IMR-90 (cell line): ENCODE results near the gene KDM4E. TPM values are rescaled to one million over a fixed set of nuclear protein-coding genes. Genes with fewer than 3 reads are reported as not detected.

Experiments
- ATAC-seq: fragments of 200-7000 bp; cut with Tn5 transposase; 2 replicates; pipeline ENCODE4 v1.9.1; 2020; ENCODE audit warnings: low read depth, mild to moderate bottlenecking, moderate library complexity
- BruUV-seq: library from RNA; stranded (reverse); fragments of 400-500 nt; replicated peaks from 2 replicates; lab custom pipeline; 2021; lab: Mats Ljungman, UMichigan
- CTCF ChIA-PET: fragments of 300-600 bp; formaldehyde crosslinking; extraction: SDS; loops from one replicate; lab custom pipeline; 2021; ENCODE audit warnings: antibody characterized with exemption; lab: Yijun Ruan, JAX
- POLR2A ChIA-PET: fragments of 300-600 bp; sonication (Branson Sonifier 250); formaldehyde crosslinking; loops from one replicate; lab custom pipeline; 2022; ENCODE audit warnings: antibody characterized with exemption; ENCODE audit not compliant: unreplicated experiment; lab: Charles Lee
- DNase-seq: peaks from one replicate; pipeline ENCODE4 v3.0.0; 2013
- H2AFZ ChIP-seq: replicated peaks from 2 replicates; pipeline ENCODE3; 2013; ENCODE audit warnings: low read length, mild to moderate bottlenecking; ENCODE audit not compliant: poor library complexity
- H2AK5ac ChIP-seq: 2 replicates; pipeline ENCODE4 v1.6.1; 2013; ENCODE audit warnings: low read depth, low read length, inconsistent platforms
- H2AK9ac ChIP-seq: replicated peaks from 2 replicates; pipeline ENCODE3; 2013; ENCODE audit warnings: mild to moderate bottlenecking, low read depth, low read length, moderate library complexity; ENCODE audit not compliant: poor library complexity
- H2BK120ac ChIP-seq: 2 replicates; pipeline ENCODE4 v1.6.1; 2013; ENCODE audit warnings: low read depth, low read length, inconsistent platforms
- H2BK15ac ChIP-seq: 3 replicates; pipeline ENCODE4 v1.6.1; 2013; ENCODE audit warnings: low read depth, low read length, inconsistent platforms
- H2BK20ac ChIP-seq: 2 replicates; pipeline ENCODE4 v1.6.1; 2013; ENCODE audit warnings: low read depth, mild to moderate bottlenecking, inconsistent platforms, low read length, moderate library complexity
- H2BK5ac ChIP-seq: 2 replicates; pipeline ENCODE4 v1.6.1; 2013; ENCODE audit warnings: mild to moderate bottlenecking, low read depth, low read length, inconsistent platforms; ENCODE audit not compliant: poor library complexity, severe bottlenecking
- H3K14ac ChIP-seq: replicated peaks from 2 replicates; pipeline ENCODE4 v1.6.1; 2013; ENCODE audit warnings: low read depth, low read length, inconsistent platforms
- H3K18ac ChIP-seq: 2 replicates; pipeline ENCODE4 v1.6.1; 2013; ENCODE audit warnings: low read depth, low read length, control low read depth
- H3K23ac ChIP-seq: 2 replicates; pipeline ENCODE4 v1.6.1; 2013; ENCODE audit warnings: low read depth, low read length, inconsistent platforms
- H3K27ac ChIP-seq: 2 replicates; pipeline ENCODE4 v1.5.1; 2013; ENCODE audit warnings: mild to moderate bottlenecking, control low read depth, low read length; ENCODE audit not compliant: insufficient read depth
- H3K27me3 ChIP-seq: 2 replicates; pipeline ENCODE4 v1.6.1; 2013; ENCODE audit warnings: low read length; ENCODE audit not compliant: control insufficient read depth, insufficient read depth
- H3K36me3 ChIP-seq: 2 replicates; pipeline ENCODE4 v1.6.1; 2013; ENCODE audit warnings: low read length, mixed read lengths; ENCODE audit not compliant: control insufficient read depth, insufficient read depth
- H3K4ac ChIP-seq: 2 replicates; pipeline ENCODE4 v1.6.1; 2013; ENCODE audit warnings: low read depth, low read length, inconsistent platforms
- H3K4me1 ChIP-seq: 2 replicates; pipeline ENCODE4 v1.6.1; 2013; ENCODE audit warnings: low read length, mixed read lengths; ENCODE audit not compliant: control insufficient read depth, insufficient read depth
- H3K4me2 ChIP-seq: 2 replicates; pipeline ENCODE4 v1.6.1; 2013; ENCODE audit warnings: low read depth, mild to moderate bottlenecking, control low read depth, low read length, moderate library complexity
- H3K4me3 ChIP-seq: 2 replicates; pipeline ENCODE4 v1.5.1; 2013; ENCODE audit warnings: low read depth, mild to moderate bottlenecking, control low read depth, low read length, moderate library complexity; ENCODE audit not compliant: insufficient read depth
- H3K56ac ChIP-seq: 2 replicates; pipeline ENCODE4 v1.6.1; 2013; ENCODE audit warnings: low read length, inconsistent platforms; ENCODE audit not compliant: insufficient read depth; ENCODE audit errors: extremely low read depth
- H3K79me1 ChIP-seq, 2 experiments: 2 replicates each; pipeline ENCODE4 v1.6.1; 2013; ENCODE audit warnings: low read length in 2 of 2, inconsistent platforms in 1 of 2, low read depth in 1 of 2
- H3K9ac ChIP-seq: 2 replicates; pipeline ENCODE4 v1.6.1; 2013; ENCODE audit warnings: low read depth, low read length, control low read depth
- H3K9me1 ChIP-seq: 2 replicates; pipeline ENCODE4 v1.6.1; 2013; ENCODE audit warnings: low read length, inconsistent platforms; ENCODE audit not compliant: insufficient read depth
- H3K9me3 ChIP-seq: 2 replicates; pipeline ENCODE4 v1.6.1; 2013; ENCODE audit warnings: low read length; ENCODE audit not compliant: control insufficient read depth, insufficient read depth
- H4K20me1 ChIP-seq: 2 replicates; pipeline ENCODE4 v1.6.1; 2013; ENCODE audit warnings: low read length, inconsistent platforms; ENCODE audit not compliant: insufficient read depth
- H4K5ac ChIP-seq: 2 replicates; pipeline ENCODE4 v1.6.1; 2013; ENCODE audit warnings: mild to moderate bottlenecking, low read depth, low read length, control low read depth
- H4K8ac ChIP-seq, 2 experiments: 2 replicates each; pipeline ENCODE4 v1.6.1; 2013; ENCODE audit warnings: low read depth in 2 of 2, low read length in 2 of 2, control low read depth in 1 of 2, inconsistent platforms in 1 of 2
- H4K91ac ChIP-seq: 2 replicates; pipeline ENCODE4 v1.6.1; 2013; ENCODE audit warnings: low read depth, low read length, inconsistent platforms; ENCODE audit not compliant: insufficient read depth
- BHLHE40 ChIP-seq: fragments of 150-350 bp; IDR thresholded peaks from 2 replicates; pipeline ENCODE4 v1.6.1; 2016; ENCODE audit warnings: mild to moderate bottlenecking, low read depth, low read length
- FOS ChIP-seq: fragments of 150-350 bp; IDR thresholded peaks from 2 replicates; pipeline ENCODE4 v1.6.1; 2016; ENCODE audit warnings: low read depth, low read length
- MXI1 ChIP-seq: IDR thresholded peaks from 2 replicates; pipeline ENCODE4 v1.6.1; 2012; ENCODE audit warnings: low read depth, mild to moderate bottlenecking, low read length, moderate library complexity, borderline replicate concordance
- dilution Hi-C: fragments of 300-500 bp; cut with HindIII; formaldehyde crosslinking; loops from one replicate; pipeline ENCODE4 v1.14.3; 2018; ENCODE audit warnings: low sequenced_read_pairs; ENCODE audit not compliant: unreplicated experiment
- in situ Hi-C: fragments of 300-500 bp; cut with MboI; formaldehyde crosslinking; loops from 3 replicates; pipeline ENCODE4 v1.14.3; 2019; ENCODE audit warnings: low sequenced_read_pairs, inconsistent platforms, mixed read lengths
- intact Hi-C: fragments of 100-400 bp; cut with micrococcal nuclease; formaldehyde crosslinking; loops from 2 replicates; pipeline ENCODE4 v1.10.0; 2022
- polyA plus RNA-seq, 3 experiments: library from polyadenylated mRNA; depleted of rRNA; stranded (reverse); fragments of >200 nt; gene quantifications; 2 replicates each; pipeline ENCODE4 v1.2.3, GENCODE V29; 2012; ENCODE audit warnings: low replicate concordance in 1 of 3
- total RNA-seq: library from RNA; depleted of rRNA; stranded (reverse); fragments of >200 nt; gene quantifications from 2 replicates; pipeline ENCODE4 v1.2.3, GENCODE V29; 2012
- TF ChIP-seq, protein P1 (sequence below): fragments of 150-350 bp; IDR thresholded peaks from 2 replicates; pipeline ENCODE4 v1.6.1; 2017; ENCODE audit warnings: mild to moderate bottlenecking, antibody characterized with exemption, low read length, low read depth
- TF ChIP-seq, protein P2 (sequence below): conservative IDR thresholded peaks from 2 replicates; pipeline ENCODE4 v1.5.1; 2012; ENCODE audit warnings: mild to moderate bottlenecking, low read depth, low read length, improper control_type of control experiment

KDM4E gene
- total and polyA plus RNA-seq, 2 of the 4 experiments (the other 2 are of a cell fraction) = not detected

DNA sequence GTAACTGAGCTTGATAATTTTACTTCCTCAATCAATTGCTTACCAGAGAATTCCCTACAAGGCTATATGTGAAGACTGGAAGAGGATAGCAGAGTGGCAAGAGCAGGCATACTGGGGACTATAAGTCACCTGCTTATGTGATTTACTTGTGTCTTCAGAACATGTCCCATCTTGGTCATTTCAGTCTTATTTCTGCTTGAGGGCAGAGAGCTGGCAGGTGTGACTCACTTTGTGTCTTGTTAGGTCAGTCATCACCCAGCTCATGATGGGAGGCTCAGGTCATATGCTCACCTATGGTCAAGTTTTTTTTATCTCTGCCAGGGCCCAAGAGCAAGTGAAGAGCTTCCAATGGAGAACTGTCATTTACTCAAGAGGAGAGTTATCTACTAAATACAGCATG, 47.9 kb downstream of the KDM4E start:
- POLR2A ChIA-PET = no interaction called here
- no peaks in the 10 kb centered on the region; the same call in 1 of the 2 replicates for H3K4me1 ChIP-seq
- no peaks in the 10 kb centered on the region for H3K36me3 ChIP-seq
- TF ChIP-seq MXI1 = no peak
- TF ChIP-seq, protein P1, sequence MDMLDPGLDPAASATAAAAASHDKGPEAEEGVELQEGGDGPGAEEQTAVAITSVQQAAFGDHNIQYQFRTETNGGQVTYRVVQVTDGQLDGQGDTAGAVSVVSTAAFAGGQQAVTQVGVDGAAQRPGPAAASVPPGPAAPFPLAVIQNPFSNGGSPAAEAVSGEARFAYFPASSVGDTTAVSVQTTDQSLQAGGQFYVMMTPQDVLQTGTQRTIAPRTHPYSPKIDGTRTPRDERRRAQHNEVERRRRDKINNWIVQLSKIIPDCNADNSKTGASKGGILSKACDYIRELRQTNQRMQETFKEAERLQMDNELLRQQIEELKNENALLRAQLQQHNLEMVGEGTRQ = no peak
- TF ChIP-seq, protein P2, sequence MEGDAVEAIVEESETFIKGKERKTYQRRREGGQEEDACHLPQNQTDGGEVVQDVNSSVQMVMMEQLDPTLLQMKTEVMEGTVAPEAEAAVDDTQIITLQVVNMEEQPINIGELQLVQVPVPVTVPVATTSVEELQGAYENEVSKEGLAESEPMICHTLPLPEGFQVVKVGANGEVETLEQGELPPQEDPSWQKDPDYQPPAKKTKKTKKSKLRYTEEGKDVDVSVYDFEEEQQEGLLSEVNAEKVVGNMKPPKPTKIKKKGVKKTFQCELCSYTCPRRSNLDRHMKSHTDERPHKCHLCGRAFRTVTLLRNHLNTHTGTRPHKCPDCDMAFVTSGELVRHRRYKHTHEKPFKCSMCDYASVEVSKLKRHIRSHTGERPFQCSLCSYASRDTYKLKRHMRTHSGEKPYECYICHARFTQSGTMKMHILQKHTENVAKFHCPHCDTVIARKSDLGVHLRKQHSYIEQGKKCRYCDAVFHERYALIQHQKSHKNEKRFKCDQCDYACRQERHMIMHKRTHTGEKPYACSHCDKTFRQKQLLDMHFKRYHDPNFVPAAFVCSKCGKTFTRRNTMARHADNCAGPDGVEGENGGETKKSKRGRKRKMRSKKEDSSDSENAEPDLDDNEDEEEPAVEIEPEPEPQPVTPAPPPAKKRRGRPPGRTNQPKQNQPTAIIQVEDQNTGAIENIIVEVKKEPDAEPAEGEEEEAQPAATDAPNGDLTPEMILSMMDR = no peak
- TF ChIP-seq BHLHE40 = no peak
- no peak for TF ChIP-seq FOS
- in situ Hi-C loops (loop anchor here (25.0 kb wide), 1 partner anchor 1364 kb away; no protein-coding TSS in a partner anchor), dilution Hi-C loops (no loop called here), intact Hi-C loops (no loop called here)
- H2BK20ac ChIP-seq = no peak overlapping the region
- no peak overlapping the region for H2BK15ac ChIP-seq
- no peaks in the 10 kb centered on the region for H3K27me3 ChIP-seq
- no peaks in the 10 kb centered on the region for H3K9me3 ChIP-seq
- no peak overlapping the region for H3K9ac ChIP-seq
- BruUV-seq = no TSS peak
- no peak overlapping the region for H3K4me2 ChIP-seq
- H3K4me3 ChIP-seq = no peak overlapping the region
- H3K14ac ChIP-seq = no peak overlapping the region
- no peak overlapping the region for H4K5ac ChIP-seq
- H2BK120ac ChIP-seq = no peak overlapping the region
- CTCF ChIA-PET = no interaction called here
- no peak overlapping the region for H2AFZ ChIP-seq
- H3K18ac ChIP-seq = no peak overlapping the region
- no peak overlapping the region for H3K27ac ChIP-seq
- no peak for DNase-seq
- ATAC-seq = no peak
- H4K8ac ChIP-seq = no peak overlapping the region
- H2AK5ac ChIP-seq = no peak overlapping the region
- no peaks in the 10 kb centered on the region for H3K9me1 ChIP-seq
- H4K91ac ChIP-seq = no peak overlapping the region
- no peak overlapping the region for H2BK5ac ChIP-seq
- no peak overlapping the region for H2AK9ac ChIP-seq
- H4K20me1 ChIP-seq = no peaks in the 10 kb centered on the region
- no peak overlapping the region for H3K23ac ChIP-seq
- no peak overlapping the region for H3K4ac ChIP-seq
- peaks cover 9 to 18% of the 10 kb centered on the region in 2 experiments; a peak in 2 of 4 replicates for H3K79me1 ChIP-seq
- no peak overlapping the region for H3K56ac ChIP-seq
